ENCODE measurements around the gene RNF41. TPM values are rescaled to one million over a fixed set of nuclear protein-coding genes. Genes with fewer than 3 reads are reported as not detected.

The RNF41 gene
- total RNA-seq, 4 donors from 2014 or later, result 64.4 to 165 (median 109) TPM

DNA sequence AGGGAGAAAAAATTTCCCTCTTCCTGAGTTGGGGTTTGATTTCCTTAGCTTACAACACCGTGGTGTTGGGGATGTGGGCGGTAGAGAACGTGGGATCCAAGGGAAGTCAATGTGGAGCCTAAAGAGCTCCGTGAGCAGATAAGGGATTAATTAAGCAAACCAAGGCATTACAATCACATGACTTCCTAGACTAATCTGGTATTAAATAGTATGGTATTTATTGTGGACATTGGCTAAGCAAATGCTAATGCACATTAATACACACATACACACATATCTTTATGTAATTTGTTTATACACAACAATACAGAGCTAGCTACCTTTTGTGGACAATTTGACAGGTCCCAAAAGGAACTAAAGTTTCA is 791 bp upstream of the RNF41 start:
- TF ChIP-seq EP300 (IDR thresholded peaks at IDR 0.05) (no peak), CTCF (IDR thresholded peaks at IDR 0.05) (no peak), POLR2A (IDR thresholded peaks at IDR 0.05; ENCODE audit: low read depth) (no peak), POLR2AphosphoS5 (IDR thresholded peaks at IDR 0.05) (no peak)
- Histone ChIP-seq H3K36me3 (peaks cover 0 to 19% (median 2%) of the 10 kb centered on the region in 4 donors), H3K9me3 (no peaks in the 10 kb centered on the region), H3K4me3 (peak overlapping the region; percentile 75 to 87 (median 80)), H3K27me3 (no peaks in the 10 kb centered on the region), H3K4me1 (peaks cover 40 to 73% (median 64%) of the 10 kb centered on the region in 4 donors), H3K27ac (replicated peaks in 1 of 4) (peak overlapping the region; percentile 94 to 98 (median 96))
- intact Hi-C loops (cut with DNase I), result no loop called here
- DNase-seq (ENCODE audit: extremely low spot score), result no peak
- WGBS, result 16% methylated on average over 4 of the region's 4 CpGs

DNA sequence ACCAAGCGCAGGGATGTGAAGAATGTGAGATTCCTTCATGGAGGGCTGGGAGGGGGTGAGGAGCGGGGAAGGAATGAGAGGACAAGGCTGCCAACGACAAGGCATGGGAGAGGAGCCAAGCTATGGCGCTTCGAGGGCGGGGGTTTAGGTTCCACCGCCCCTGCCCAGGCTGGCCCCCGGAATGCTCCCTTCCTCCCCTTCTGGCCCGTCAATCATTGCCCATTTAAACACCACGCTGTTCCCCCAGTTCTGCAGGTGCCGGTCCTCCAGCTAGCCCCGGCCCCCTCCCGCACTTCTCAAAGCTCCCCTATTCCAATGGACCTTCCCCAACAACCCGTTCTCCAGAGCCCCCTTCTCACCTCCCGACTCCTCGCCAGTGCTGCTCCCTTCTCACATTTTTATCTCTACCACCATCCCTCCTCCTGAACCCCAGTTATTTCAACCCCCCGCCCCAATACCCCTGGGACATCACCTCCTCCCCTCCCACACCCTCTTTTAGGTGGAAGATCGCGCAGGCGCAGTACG is 428 bp downstream of the RNF41 start:
- no peak for DNase-seq (ENCODE audit: extremely low spot score)
- no peaks in the 10 kb centered on the region for H3K27me3 ChIP-seq
- peak overlapping the region; percentile 75 to 87 (median 80) for H3K4me3 ChIP-seq
- H3K27ac ChIP-seq (replicated peaks in 1 of 4), result peak overlapping the region; percentile 94 to 98 (median 96)
- peak in 1 of 2 donors; percentile 8 for TF ChIP-seq POLR2AphosphoS5 (IDR thresholded peaks at IDR 0.05)
- no peak for TF ChIP-seq EP300 (IDR thresholded peaks at IDR 0.05)
- H3K4me1 ChIP-seq, result peaks cover 40 to 83% (median 70%) of the 10 kb centered on the region in 4 donors
- no peaks in the 10 kb centered on the region for H3K9me3 ChIP-seq
- intact Hi-C loops (cut with DNase I), result no loop called here
- peaks cover 0 to 21% (median 8%) of the 10 kb centered on the region in 4 donors for H3K36me3 ChIP-seq
- 3% methylated on average over 21 of the region's 21 CpGs for WGBS

DNA sequence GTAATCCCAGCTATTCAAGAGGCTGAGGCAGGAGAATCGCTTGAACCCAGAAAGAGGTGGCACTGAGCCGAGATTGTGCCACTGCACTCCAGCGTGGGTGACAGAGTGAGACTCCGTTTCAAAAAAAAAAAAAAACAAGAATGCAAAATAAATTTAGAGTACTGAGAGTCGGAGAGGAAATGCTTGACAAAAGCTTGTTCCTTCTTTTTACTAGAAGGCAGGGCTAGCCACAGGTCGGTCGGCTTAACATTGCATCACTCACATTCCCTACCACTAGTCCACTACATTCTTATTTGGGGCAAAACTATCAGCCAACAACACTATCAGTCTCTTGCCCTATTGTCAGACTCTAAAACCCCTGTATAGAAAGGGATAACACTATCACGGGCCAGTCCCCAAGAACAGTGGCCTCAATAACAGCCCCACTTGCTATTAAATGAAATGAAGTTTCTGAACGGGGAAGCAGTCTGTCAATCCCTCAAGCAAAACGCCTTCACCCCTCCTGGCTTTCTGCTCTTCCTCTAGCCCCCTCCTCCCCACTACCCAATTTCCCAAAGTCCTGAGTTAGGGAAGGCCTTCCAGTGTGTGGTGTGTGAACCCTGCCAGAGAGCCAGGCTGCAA is 1.0 kb downstream of the RNF41 start:
- Histone ChIP-seq H3K27me3 (no peaks in the 10 kb centered on the region), H3K27ac (replicated peaks in 1 of 4) (peak overlapping the region; percentile 94 to 98 (median 96)), H3K36me3 (peaks cover 0 to 21% (median 12%) of the 10 kb centered on the region in 4 donors), H3K4me3 (peak overlapping the region; percentile 75 to 87 (median 80)), H3K9me3 (no peaks in the 10 kb centered on the region), H3K4me1 (peaks cover 40 to 84% (median 70%) of the 10 kb centered on the region in 4 donors)
- no peak for TF ChIP-seq POLR2AphosphoS5 (IDR thresholded peaks at IDR 0.05)
- no peak for TF ChIP-seq POLR2A (IDR thresholded peaks at IDR 0.05; ENCODE audit: low read depth)
- TF ChIP-seq EP300 (IDR thresholded peaks at IDR 0.05), result no peak
- no peak for DNase-seq (ENCODE audit: extremely low spot score)
- intact Hi-C loops (cut with DNase I), result no loop called here
- 6% methylated on average over 10 of the region's 10 CpGs for WGBS

DNA sequence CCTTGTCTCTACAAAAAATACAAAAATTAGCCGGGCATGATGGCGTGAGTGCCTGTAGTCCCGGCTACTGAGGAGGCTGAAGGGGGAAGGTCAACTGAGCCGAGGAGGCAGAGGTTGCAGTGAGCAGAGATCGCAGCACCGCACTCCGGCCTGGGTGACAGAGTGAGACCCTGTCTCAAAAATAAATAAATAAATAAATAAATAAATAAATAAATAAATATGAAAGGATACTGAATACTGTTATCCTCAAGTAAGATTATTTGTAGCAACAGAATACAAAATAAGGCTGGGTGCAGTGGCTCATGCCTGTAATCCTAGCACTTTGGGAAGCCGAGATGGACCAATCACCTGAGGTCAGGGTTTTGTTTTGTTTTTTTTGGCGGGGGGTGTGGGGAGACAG is 1.9 kb downstream of the RNF41 start:
- Histone ChIP-seq H3K27ac (replicated peaks in 1 of 4) (peak overlapping the region; percentile 94 to 98 (median 96)), H3K36me3 (peaks cover 2 to 27% (median 21%) of the 10 kb centered on the region in 4 donors), H3K4me3 (peak overlapping the region; percentile 75 to 87 (median 80)), H3K9me3 (no peaks in the 10 kb centered on the region), H3K27me3 (no peaks in the 10 kb centered on the region), H3K4me1 (peaks cover 37 to 75% (median 63%) of the 10 kb centered on the region in 4 donors)
- intact Hi-C loops (cut with DNase I), result no loop called here
- WGBS, result 88% methylated on average over 9 of the region's 9 CpGs
- no peak for DNase-seq (ENCODE audit: extremely low spot score)
- TF ChIP-seq POLR2A (IDR thresholded peaks at IDR 0.05; ENCODE audit: low read depth), result no peak
- no peak for TF ChIP-seq CTCF (IDR thresholded peaks at IDR 0.05)
- no peak for TF ChIP-seq POLR2AphosphoS5 (IDR thresholded peaks at IDR 0.05)
- no peak for TF ChIP-seq EP300 (IDR thresholded peaks at IDR 0.05)

DNA sequence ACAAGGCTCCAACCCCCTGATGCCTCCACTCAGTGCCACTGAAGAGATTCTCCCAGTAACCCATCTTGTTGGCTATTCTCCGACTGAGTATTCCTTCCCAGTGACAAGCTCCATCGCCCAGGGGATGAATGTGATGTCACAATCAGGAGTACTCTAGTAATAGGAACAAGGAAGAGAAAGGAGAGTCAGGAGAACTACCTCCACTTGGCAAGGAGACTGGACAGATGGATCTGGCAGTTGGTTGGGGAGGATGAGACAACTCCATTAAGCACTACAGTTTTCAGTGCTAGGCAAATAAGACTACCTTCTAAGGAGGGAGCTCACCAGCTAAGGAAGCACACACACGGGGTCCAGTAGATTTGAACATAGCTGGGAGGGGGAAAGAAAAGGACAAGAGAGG is 5.3 kb downstream of the RNF41 start:
- no peak overlapping the region for H3K4me3 ChIP-seq
- DNase-seq (ENCODE audit: extremely low spot score), result no peak
- no peak overlapping the region for H3K27ac ChIP-seq (replicated peaks in 1 of 4)
- intact Hi-C loops (cut with DNase I), result no loop called here
- TF ChIP-seq EP300 (IDR thresholded peaks at IDR 0.05) (no peak), CTCF (IDR thresholded peaks at IDR 0.05) (no peak), POLR2A (IDR thresholded peaks at IDR 0.05; ENCODE audit: low read depth) (no peak), POLR2AphosphoS5 (IDR thresholded peaks at IDR 0.05) (no peak)
- 85% methylated on average over 3 of the region's 3 CpGs for WGBS
- H3K27me3 ChIP-seq, result no peaks in the 10 kb centered on the region
- peaks cover 35 to 61% (median 55%) of the 10 kb centered on the region in 4 donors for H3K36me3 ChIP-seq
- no peaks in the 10 kb centered on the region for H3K9me3 ChIP-seq
- peaks cover 20 to 59% (median 39%) of the 10 kb centered on the region in 4 donors for H3K4me1 ChIP-seq
